ENCODE results near the gene RNU7-1. TPM values are rescaled to one million over a fixed set of nuclear protein-coding genes. Genes with fewer than 3 reads are reported as not detected.
"Not testable (repeated sequence)": the region's sequence is repeated elsewhere in the genome, so short reads cannot be mapped to it uniquely, and the experiment has no call there.

The RNU7-1 gene
- total RNA-seq, 1 donor from 2014 or later, result not detected

GRCh38 chr12:6902448-6902847 lies 41.2 kb upstream of the RNU7-1 start:
- Mint-ChIP-seq H3K4me1 (ENCODE audit: unreplicated experiment) (no peaks in the 10 kb centered on the region), H3K27ac (no peak overlapping the region), H3K9me3 (no peaks in the 10 kb centered on the region), H3K4me3 (no peak overlapping the region), H3K36me3 (peaks cover 10% of the 10 kb centered on the region), H3K27me3 (no peaks in the 10 kb centered on the region)
- no peak for DNase-seq (ENCODE audit: extremely low spot score, unreplicated experiment)
- no peak for TF ChIP-seq CTCF (conservative IDR thresholded peaks at IDR 0.05)

- TF ChIP-seq CTCF (conservative IDR thresholded peaks at IDR 0.05), result no peak
- Mint-ChIP-seq H3K27ac (no peak overlapping the region), H3K9me3 (no peaks in the 10 kb centered on the region), H3K4me1 (ENCODE audit: unreplicated experiment) (no peaks in the 10 kb centered on the region), H3K4me3 (no peak overlapping the region), H3K27me3 (no peaks in the 10 kb centered on the region), H3K36me3 (peaks cover 13% of the 10 kb centered on the region)
- no peak for DNase-seq (ENCODE audit: extremely low spot score, unreplicated experiment)
Measured at GRCh38 chr12:6903722-6904121, 39.9 kb upstream of the RNU7-1 start.

GRCh38 chr12:6904280-6905276 lies 39.0 kb upstream of the RNU7-1 start, which contains the start of gene LRRC23:
Gene LRRC23, plus strand, starts transcription at chr12:6904822. Its CDS starts 812 bp downstream, at chr12:6905634.
- Mint-ChIP-seq H3K27me3 (peaks cover under 1% of the 10 kb centered on the region), H3K9me3 (no peaks in the 10 kb centered on the region), H3K4me1 (ENCODE audit: unreplicated experiment) (no peaks in the 10 kb centered on the region), H3K27ac (no peak within 1 kb of the TSS), H3K4me3 (no peak within 1 kb of the TSS), H3K36me3 (peaks cover 10% of the 10 kb centered on the region)
- no peak for TF ChIP-seq CTCF (conservative IDR thresholded peaks at IDR 0.05)
- peak; percentile 98 for DNase-seq (ENCODE audit: extremely low spot score, unreplicated experiment)

DNA sequence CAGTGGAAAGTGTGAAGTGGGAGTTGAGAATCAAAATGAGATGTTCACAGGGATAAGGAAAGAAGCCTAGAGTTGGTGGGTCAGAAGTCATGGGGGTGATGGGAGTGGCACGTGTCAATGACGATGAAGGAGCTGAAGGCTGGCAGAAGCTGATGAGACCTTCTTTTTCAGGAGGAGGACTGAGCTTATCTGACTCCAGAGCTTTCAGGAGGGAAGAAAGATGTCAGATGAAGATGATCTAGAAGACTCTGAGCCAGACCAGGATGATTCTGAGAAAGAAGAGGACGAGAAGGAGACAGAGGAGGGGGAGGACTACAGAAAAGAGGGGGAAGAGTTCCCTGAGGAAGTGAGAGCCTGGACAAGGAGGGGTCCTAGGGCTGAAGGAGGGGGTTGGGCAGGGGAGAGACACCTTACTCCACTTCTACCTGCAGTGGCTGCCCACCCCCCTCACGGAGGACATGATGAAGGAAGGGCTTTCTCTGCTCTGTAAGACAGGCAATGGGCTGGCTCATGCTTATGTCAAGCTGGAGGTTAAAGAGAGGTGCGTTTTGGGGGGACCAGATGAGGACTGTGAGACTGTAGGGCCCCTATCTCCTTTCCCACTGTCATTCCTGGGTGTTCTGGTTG lies 38.1 kb upstream of the RNU7-1 start:
- DNase-seq (ENCODE audit: extremely low spot score, unreplicated experiment), result no peak
- peaks cover 7% of the 10 kb centered on the region for H3K27me3 Mint-ChIP-seq
- H3K36me3 Mint-ChIP-seq, result peaks cover 9% of the 10 kb centered on the region
- no peak for TF ChIP-seq CTCF (conservative IDR thresholded peaks at IDR 0.05)
- H3K9me3 Mint-ChIP-seq, result no peaks in the 10 kb centered on the region
- no peaks in the 10 kb centered on the region for H3K4me1 Mint-ChIP-seq (ENCODE audit: unreplicated experiment)
- H3K4me3 Mint-ChIP-seq, result no peak overlapping the region
- H3K27ac Mint-ChIP-seq, result no peak overlapping the region

DNA sequence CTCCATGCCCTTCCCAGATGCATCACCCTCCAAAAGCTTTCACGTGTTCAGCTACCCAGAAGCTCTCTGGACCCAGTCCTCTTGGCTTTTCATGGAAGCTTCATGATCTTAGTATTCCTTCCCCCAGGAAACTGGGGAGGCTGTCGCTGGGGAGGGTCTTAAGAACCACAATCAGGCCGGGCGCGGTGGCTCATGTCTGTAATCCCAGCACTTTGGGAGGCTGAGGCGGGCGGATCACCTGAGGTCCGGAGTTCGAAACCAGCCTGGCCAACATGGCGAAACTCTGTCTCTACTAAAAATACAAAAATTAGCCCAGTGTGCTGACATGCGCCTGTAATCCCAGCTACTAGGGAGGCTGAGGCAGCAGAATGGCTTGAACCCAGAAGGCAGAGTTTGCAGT lies 35.5 kb upstream of the RNU7-1 start:
- H3K9me3 Mint-ChIP-seq; H3K4me3 Mint-ChIP-seq; H3K4me1 Mint-ChIP-seq (ENCODE audit: unreplicated experiment); H3K36me3 Mint-ChIP-seq; H3K27ac Mint-ChIP-seq; DNase-seq (ENCODE audit: extremely low spot score, unreplicated experiment): not testable (repeated sequence)
- H3K27me3 Mint-ChIP-seq, result peaks cover 28% of the 10 kb centered on the region
